Smooth muscle cell (in vitro differentiated cells): Measurements from ENCODE around the gene PODN. TPM values are rescaled to one million over a fixed set of nuclear protein-coding genes. Genes with fewer than 3 reads are reported as not detected.

Source experiments
- DNase-seq: peaks from one replicate; lab custom pipeline; 2025; ENCODE audit not compliant: unreplicated experiment; lab: John Stamatoyannopoulos, UW
- H2AFZ ChIP-seq: fragments of 200-600 bp; sonication (generic); 2 replicates; pipeline ENCODE4 v1.6.0; 2016; ENCODE audit warnings: antibody characterized with exemption, low read depth, mild to moderate bottlenecking
- H3F3A ChIP-seq: fragments of 200-600 bp; sonication (generic); 2 replicates; pipeline ENCODE4 v1.6.0; 2017; ENCODE audit warnings: antibody characterized with exemption, low read depth
- H3K27ac ChIP-seq: fragments of 200-600 bp; sonication (generic); 2 replicates; pipeline ENCODE4 v1.5.1; 2016; ENCODE audit warnings: low read depth, mild to moderate bottlenecking
- H3K27me3 ChIP-seq: fragments of 200-600 bp; sonication (generic); 2 replicates; pipeline ENCODE4 v1.6.1; 2016; ENCODE audit warnings: low read depth, mild to moderate bottlenecking
- H3K36me3 ChIP-seq: fragments of 200-600 bp; sonication (generic); 2 replicates; pipeline ENCODE4 v1.5.1; 2016; ENCODE audit warnings: low read depth
- H3K4me1 ChIP-seq: fragments of 200-600 bp; sonication (generic); 2 replicates; pipeline ENCODE4 v1.5.1; 2016; ENCODE audit warnings: low read depth
- H3K4me2 ChIP-seq: fragments of 200-600 bp; sonication (generic); 2 replicates; pipeline ENCODE4 v1.6.0; 2016; ENCODE audit warnings: mild to moderate bottlenecking
- H3K4me3 ChIP-seq: fragments of 200-600 bp; sonication (generic); 2 replicates; pipeline ENCODE4 v1.5.1; 2016; ENCODE audit warnings: mild to moderate bottlenecking
- H3K79me2 ChIP-seq: fragments of 200-600 bp; sonication (generic); 2 replicates; pipeline ENCODE4 v1.6.0; 2016; ENCODE audit warnings: low read depth, mild to moderate bottlenecking
- H3K9ac ChIP-seq: fragments of 200-600 bp; sonication (generic); 2 replicates; pipeline ENCODE4 v1.6.0; 2016; ENCODE audit warnings: low read depth
- H3K9me3 ChIP-seq: fragments of 200-600 bp; sonication (generic); replicated peaks from 2 replicates; pipeline ENCODE4 v1.5.1; 2016; ENCODE audit warnings: low read depth
- H4K20me1 ChIP-seq: fragments of 200-600 bp; sonication (generic); 2 replicates; pipeline ENCODE4 v1.6.0; 2016; ENCODE audit warnings: low read depth
- WGBS: methylation state at CpG from one replicate; pipeline ENCODE4 v1.1.7; 2016; ENCODE audit warnings: low lambda C conversion rate; 5-methylcytosine and 5-hydroxymethylcytosine counted together
- polyA plus RNA-seq: library from polyadenylated mRNA; unstranded; fragments of >200 nt; fragmentation: Nextera tagmentation; extraction: Ambion mirVana; gene quantifications from 2 replicates; pipeline ENCODE4 v1.2.1, GENCODE V29; 2016
- total RNA-seq: library from RNA; depleted of rRNA; stranded (reverse); fragments of >200 nt; gene quantifications from 2 replicates; pipeline ENCODE4 v1.2.3, GENCODE V29; 2014
- TF ChIP-seq, protein P1 (sequence below): fragments of 200-600 bp; sonication (generic); IDR thresholded peaks from 2 replicates; pipeline ENCODE4 v1.5.1; 2017; ENCODE audit warnings: borderline replicate concordance, mild to moderate bottlenecking, antibody characterized with exemption; ENCODE audit not compliant: insufficient read depth, poor library complexity, severe bottlenecking

The PODN gene
- total and polyA plus RNA-seq, 2 experiments from 2014 or later = 0.27 to 0.45 TPM

DNA sequence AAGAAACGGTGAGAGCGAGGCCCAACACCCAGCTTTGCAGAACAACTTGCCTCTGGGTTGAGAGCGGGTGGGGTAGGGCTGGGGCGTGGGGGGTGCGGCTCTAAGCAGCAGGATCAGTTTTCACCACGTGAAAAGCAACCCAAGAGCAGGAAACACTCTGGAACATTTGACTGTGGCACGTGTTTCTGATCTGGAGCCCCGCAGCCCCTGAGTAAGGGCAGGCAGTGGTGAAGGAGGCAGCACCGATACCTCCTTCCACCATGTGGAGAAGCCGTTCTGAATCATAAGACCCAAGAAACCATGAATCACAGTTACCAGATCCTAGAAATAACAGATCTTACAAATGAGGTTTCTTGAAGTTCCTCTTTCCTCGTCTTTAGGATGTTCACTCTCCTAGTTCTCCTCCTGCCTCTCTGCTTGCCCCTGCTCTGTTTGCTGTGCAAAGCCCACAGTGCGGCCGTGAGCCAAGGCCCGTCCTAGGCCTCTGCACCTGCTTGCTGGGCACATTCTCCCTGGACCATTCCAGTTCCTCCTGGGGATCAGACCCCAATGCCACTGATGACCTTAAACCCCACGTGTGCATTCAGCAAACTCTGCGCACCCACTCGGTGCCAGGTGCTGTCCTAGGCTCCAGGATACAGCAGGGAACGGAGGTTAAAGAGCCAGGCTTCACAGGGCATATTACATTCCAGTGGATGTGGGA, 48.5 kb downstream of the PODN start:
- Histone ChIP-seq H3K9ac (no peak overlapping the region), H2AFZ (no peak overlapping the region), H3K4me1 (peaks cover 16% of the 10 kb centered on the region), H3K27ac (no peak overlapping the region), H3K36me3 (no peaks in the 10 kb centered on the region), H3K79me2 (no peaks in the 10 kb centered on the region), H4K20me1 (no peaks in the 10 kb centered on the region), H3K27me3 (no peaks in the 10 kb centered on the region), H3K4me2 (peak overlapping the region; percentile 78), H3K9me3 (peaks cover 4% of the 10 kb centered on the region), H3F3A (no peaks in the 10 kb centered on the region), H3K4me3 (no peak overlapping the region)
- DNase-seq = no peak
- TF ChIP-seq, protein P1, sequence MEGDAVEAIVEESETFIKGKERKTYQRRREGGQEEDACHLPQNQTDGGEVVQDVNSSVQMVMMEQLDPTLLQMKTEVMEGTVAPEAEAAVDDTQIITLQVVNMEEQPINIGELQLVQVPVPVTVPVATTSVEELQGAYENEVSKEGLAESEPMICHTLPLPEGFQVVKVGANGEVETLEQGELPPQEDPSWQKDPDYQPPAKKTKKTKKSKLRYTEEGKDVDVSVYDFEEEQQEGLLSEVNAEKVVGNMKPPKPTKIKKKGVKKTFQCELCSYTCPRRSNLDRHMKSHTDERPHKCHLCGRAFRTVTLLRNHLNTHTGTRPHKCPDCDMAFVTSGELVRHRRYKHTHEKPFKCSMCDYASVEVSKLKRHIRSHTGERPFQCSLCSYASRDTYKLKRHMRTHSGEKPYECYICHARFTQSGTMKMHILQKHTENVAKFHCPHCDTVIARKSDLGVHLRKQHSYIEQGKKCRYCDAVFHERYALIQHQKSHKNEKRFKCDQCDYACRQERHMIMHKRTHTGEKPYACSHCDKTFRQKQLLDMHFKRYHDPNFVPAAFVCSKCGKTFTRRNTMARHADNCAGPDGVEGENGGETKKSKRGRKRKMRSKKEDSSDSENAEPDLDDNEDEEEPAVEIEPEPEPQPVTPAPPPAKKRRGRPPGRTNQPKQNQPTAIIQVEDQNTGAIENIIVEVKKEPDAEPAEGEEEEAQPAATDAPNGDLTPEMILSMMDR = no peak
- WGBS = 63% methylated on average over 18 of the region's 18 CpGs

DNA sequence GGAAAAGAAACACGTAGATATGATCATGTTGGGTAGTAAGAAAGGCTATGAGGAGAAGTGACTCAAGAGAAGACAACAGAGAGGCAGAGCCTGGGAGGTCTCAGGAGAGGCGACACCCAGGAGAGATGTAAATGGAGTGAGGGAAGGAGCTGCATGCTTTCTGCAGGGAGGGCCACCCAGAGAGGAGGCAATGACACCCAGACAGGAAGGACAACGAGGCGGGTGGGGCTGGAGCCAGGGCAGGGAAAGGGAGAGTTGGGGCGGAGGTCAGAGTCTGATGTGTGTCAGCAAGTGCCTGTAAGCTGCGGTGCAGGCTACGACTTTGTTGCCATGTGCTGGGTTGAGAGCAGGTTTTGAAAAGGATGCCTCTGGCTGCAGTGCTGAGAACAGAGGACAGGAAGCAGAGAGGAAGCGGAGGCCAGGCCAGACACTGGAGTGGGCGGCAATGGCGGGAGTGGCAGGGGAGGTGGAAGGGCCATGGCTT, 49.1 kb downstream of the PODN start:
- WGBS = 64% methylated on average over 10 of the region's 10 CpGs
- no peak for DNase-seq
- H4K20me1 ChIP-seq = no peaks in the 10 kb centered on the region
- no peaks in the 10 kb centered on the region for H3K79me2 ChIP-seq
- H2AFZ ChIP-seq = no peak overlapping the region
- no peaks in the 10 kb centered on the region for H3K27me3 ChIP-seq
- H3K9ac ChIP-seq = no peak overlapping the region
- no peak overlapping the region for H3K27ac ChIP-seq
- peak overlapping the region; percentile 25 for H3K4me2 ChIP-seq
- H3F3A ChIP-seq = no peaks in the 10 kb centered on the region
- peaks cover 4% of the 10 kb centered on the region for H3K9me3 ChIP-seq
- H3K4me1 ChIP-seq = peaks cover 18% of the 10 kb centered on the region
- no peak overlapping the region for H3K4me3 ChIP-seq
- TF ChIP-seq, protein P1 = no peak
- H3K36me3 ChIP-seq = no peaks in the 10 kb centered on the region

DNA sequence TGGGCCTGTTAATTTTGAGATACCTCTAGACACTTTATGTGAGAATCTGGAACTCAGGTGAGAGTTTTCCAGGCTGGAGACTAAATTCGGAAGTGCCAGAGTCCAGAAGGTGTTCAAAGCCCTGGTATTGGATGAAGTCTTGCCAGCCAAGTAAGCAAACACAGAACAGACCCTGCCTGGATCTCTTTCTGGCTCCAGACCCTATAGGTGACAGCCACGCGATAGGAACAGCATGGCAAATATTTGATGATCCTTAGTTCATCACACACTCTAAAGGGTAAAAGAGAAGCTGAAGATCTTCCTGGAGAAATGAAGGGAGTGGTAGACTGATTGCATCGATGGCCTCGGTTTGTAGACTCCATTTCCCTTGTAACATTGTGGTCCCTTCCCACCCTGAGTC, 49.7 kb downstream of the PODN start:
- WGBS = 75% methylated on average over 5 of the region's 5 CpGs
- Histone ChIP-seq H3F3A (no peaks in the 10 kb centered on the region), H3K27me3 (no peaks in the 10 kb centered on the region), H3K4me1 (peaks cover 20% of the 10 kb centered on the region), H3K9me3 (peaks cover 4% of the 10 kb centered on the region), H3K4me3 (no peak overlapping the region), H2AFZ (no peak overlapping the region), H3K79me2 (no peaks in the 10 kb centered on the region), H4K20me1 (no peaks in the 10 kb centered on the region), H3K36me3 (no peaks in the 10 kb centered on the region), H3K9ac (no peak overlapping the region), H3K4me2 (no peak overlapping the region), H3K27ac (no peak overlapping the region)
- DNase-seq = no peak
- TF ChIP-seq, protein P1 = no peak
